HepG2 (cell line): ENCODE data around the gene TPSD1. TPM values are rescaled to one million over a fixed set of nuclear protein-coding genes. Genes with fewer than 3 reads are reported as not detected.

Experiments used
- ATAC-seq: fragments of 200-7000 bp; cut with Tn5 transposase; 3 replicates; pipeline ENCODE4 v1.9.1; 2020; ENCODE audit warnings: mild to moderate bottlenecking, moderate library complexity
- BruUV-seq: library from RNA; stranded (reverse); fragments of 400-500 nt; replicated peaks from 2 replicates; lab custom pipeline; 2021; lab: Mats Ljungman, UMichigan
- CTCF ChIA-PET: fragments of 300-600 bp; formaldehyde crosslinking; extraction: SDS; loops from one replicate; lab custom pipeline; 2021; ENCODE audit warnings: low total read pairs, inconsistent platforms, low intra/inter-chr PET ratio; lab: Yijun Ruan, JAX
- POLR2A ChIA-PET: fragments of 350-600 bp; sonication (Branson Sonifier 250); formaldehyde crosslinking; loops from one replicate; lab custom pipeline; 2020; ENCODE audit warnings: antibody characterized with exemption, inconsistent platforms; lab: Yijun Ruan, JAX
- DNase-seq: peaks from one replicate; pipeline ENCODE4 v3.0.0-alpha.2; 2015; ENCODE audit warnings: low spot score
- FAIRE-seq: peaks from 3 replicates; lab custom pipeline; 2011; peaks lifted over from hg19 to GRCh38; lab: Jason Lieb, UNC
- H2AFZ ChIP-seq: one replicate; pipeline ENCODE4 v1.6.1; 2011; ENCODE audit warnings: low read length, inconsistent platforms
- H3K27ac ChIP-seq: fragments of 300-600 bp; 3 replicates; pipeline ENCODE4 v1.8.0; 2011; ENCODE audit warnings: mixed run types, mild to moderate bottlenecking, mixed read lengths, low read length, inconsistent platforms; ENCODE audit not compliant: insufficient read depth; ENCODE audit errors: extremely low read length
- H3K27me3 ChIP-seq, 2 experiments: fragments of 200-600 bp in 1 of 2; 2 replicates in 1 of 2; 3 replicates in 1 of 2; pipeline versions ENCODE4 v1.6.0 to v1.8.0; 2011; ENCODE audit warnings: low read length in 2 of 2, mild to moderate bottlenecking in 2 of 2, moderate library complexity in 2 of 2, inconsistent platforms in 1 of 2; ENCODE audit not compliant: insufficient read depth in 2 of 2, control insufficient read depth in 1 of 2
- H3K36me3 ChIP-seq, 2 experiments: fragments of 200-600 bp in 1 of 2; replicated peaks in 1 of 2; 2 replicates in 1 of 2; 3 replicates in 1 of 2; pipeline versions ENCODE4 v1.5.1 to v1.8.0; 2011; ENCODE audit warnings: low read length in 2 of 2, inconsistent platforms in 1 of 2; ENCODE audit not compliant: insufficient read depth in 2 of 2, control insufficient read depth in 1 of 2
- H3K4me1 ChIP-seq: 2 replicates; pipeline ENCODE4 v1.5.1; 2012; ENCODE audit warnings: low read length, inconsistent platforms; ENCODE audit not compliant: insufficient read depth
- H3K4me2 ChIP-seq: 2 replicates; pipeline ENCODE4 v1.6.0; 2011; ENCODE audit warnings: low read depth, low read length, inconsistent platforms
- H3K4me3 ChIP-seq, 3 experiments: fragments of 200-600 bp in 1 of 3; sonication (generic), shearing (Covaris generic) in 1 of 3; replicated peaks in 1 of 3; 2 replicates each; pipeline ENCODE4 v1.5.1; 2011 to 2016; ENCODE audit warnings: low read length in 3 of 3, inconsistent platforms in 2 of 3, low read depth in 2 of 3, mild to moderate bottlenecking in 2 of 3, control low read depth in 1 of 3, mixed read lengths in 1 of 3; ENCODE audit not compliant: insufficient read depth in 1 of 3
- H3K79me2 ChIP-seq: one replicate; pipeline ENCODE4 v1.6.1; 2011; ENCODE audit warnings: low read length, inconsistent platforms; ENCODE audit not compliant: insufficient read depth
- H3K9ac ChIP-seq: 2 replicates; pipeline ENCODE4 v1.6.0; 2011; ENCODE audit warnings: mild to moderate bottlenecking, low read depth, low read length, inconsistent platforms; ENCODE audit not compliant: insufficient read depth
- H3K9me3 ChIP-seq: 2 replicates; pipeline ENCODE4 v1.5.1; 2012; ENCODE audit warnings: mild to moderate bottlenecking, low read length
- H4K20me1 ChIP-seq: 2 replicates; pipeline ENCODE4 v1.6.0; 2011; ENCODE audit warnings: inconsistent platforms, mild to moderate bottlenecking, low read length, moderate library complexity; ENCODE audit not compliant: insufficient read depth
- AKAP8 ChIP-seq: sonication (generic); formaldehyde crosslinking; IDR thresholded peaks from 2 replicates; pipeline ENCODE4 v1.5.1; 2020; ENCODE audit warnings: mild to moderate bottlenecking, missing genetic modification reagents
- EZH2 ChIP-seq: conservative IDR thresholded peaks from 2 replicates; pipeline ENCODE4 v1.6.1; 2012; ENCODE audit warnings: mild to moderate bottlenecking, low read depth, low read length, moderate library complexity
- IKZF1 ChIP-seq: fragments of 450-650 bp; IDR thresholded peaks from 2 replicates; pipeline ENCODE4 v1.7.1; 2016
- KLF12 ChIP-seq: sonication (generic); formaldehyde crosslinking; IDR thresholded peaks from 2 replicates; pipeline ENCODE4 v1.4.0; 2020; ENCODE audit warnings: missing genetic modification reagents, borderline replicate concordance
- SMAD1 ChIP-seq: sonication (generic); formaldehyde crosslinking; IDR thresholded peaks from 2 replicates; pipeline ENCODE4 v1.4.0; 2020; ENCODE audit warnings: missing genetic modification reagents, low read depth, mild to moderate bottlenecking, borderline replicate concordance
- ZBTB3 ChIP-seq: sonication (generic); formaldehyde crosslinking; IDR thresholded peaks from 2 replicates; pipeline ENCODE4 v1.4.0; 2020; ENCODE audit warnings: low read depth, mild to moderate bottlenecking, moderate library complexity, missing genetic modification reagents, borderline replicate concordance
- WGBS: methylation state at CpG from one replicate; pipeline ENCODE4 v1.1.6; 2017; ENCODE audit warnings: low lambda C conversion rate; 5-methylcytosine and 5-hydroxymethylcytosine counted together
- in situ Hi-C: cut with HindIII; loops from 2 replicates; pipeline ENCODE4 v1.10.0; 2017; ENCODE audit warnings: low pct_unique_long_range_greater_than_20kb; ENCODE audit not compliant: extremely low pct_ligation_motif_present
- intact Hi-C: fragments of 100-400 bp; cut with micrococcal nuclease; formaldehyde crosslinking; loops from one replicate; pipeline ENCODE4 v1.10.0; 2022; ENCODE audit not compliant: unreplicated experiment
- polyA plus RNA-seq, 8 experiments: library from polyadenylated mRNA; depleted of rRNA in 3 of 8; stranded (reverse) in 7 of 8; unstranded in 1 of 8; fragments of >200 nt; fragmentation: Illumina TruSeq in 4 of 8; extraction: Trizol in 4 of 8; gene quantifications; 2 replicates each; pipeline versions ENCODE4 v1.2.1 to v1.2.3, GENCODE V29; 2011 to 2016; ENCODE audit warnings: low read depth in 4 of 8, missing spikeins in 1 of 8, mixed read lengths in 1 of 8; ENCODE audit not compliant: insufficient read depth in 1 of 8
- total RNA-seq, 5 experiments: library from RNA; depleted of rRNA; stranded (reverse); fragments of >200 nt; fragmentation: Illumina TruSeq; extraction: Trizol; gene quantifications; 2 replicates each; pipeline ENCODE4 v1.2.3, GENCODE V29; 2016; ENCODE audit warnings: low read depth in 1 of 5
- TF ChIP-seq, protein P1 (sequence below), 2 experiments: fragments of 450-650 bp in 1 of 2; sonication (generic) in 1 of 2; formaldehyde crosslinking in 1 of 2; IDR thresholded peaks; 2 replicates each; pipeline versions ENCODE4 v1.6.1 to v1.8.0; 2016 to 2022; ENCODE audit warnings: antibody characterized with exemption in 1 of 2, mild to moderate bottlenecking in 1 of 2, missing genetic modification reagents in 1 of 2

TPSD1 gene
- total and polyA plus RNA-seq, 2 of the 13 experiments (the other 11 are each of a cell fraction or from before 2014, with no cell fraction given): not detected

DNA sequence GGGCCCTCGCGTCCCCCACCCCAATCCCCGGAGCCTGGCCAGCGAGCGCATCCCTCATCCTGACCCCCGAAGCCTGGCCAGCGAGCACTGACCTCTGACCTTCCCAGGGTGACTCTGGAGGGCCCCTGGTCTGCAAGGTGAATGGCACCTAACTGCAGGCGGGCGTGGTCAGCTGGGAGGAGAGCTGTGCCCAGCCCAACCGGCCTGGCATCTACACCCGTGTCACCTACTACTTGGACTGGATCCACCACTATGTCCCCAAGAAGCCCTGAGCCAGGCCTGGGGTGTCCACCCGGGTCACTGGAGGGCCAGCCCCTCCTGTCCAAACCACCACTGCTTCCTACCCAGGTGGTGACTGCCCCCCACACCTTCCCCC is 2.3 kb downstream of the TPSD1 start:
- ATAC-seq (no peak), FAIRE-seq (no peak)
- intact Hi-C loops: no loop called here
- TF ChIP-seq KLF12 (CRISPR knock-in tag): no peak
- no peak for TF ChIP-seq SMAD1 (CRISPR knock-in tag)
- TF ChIP-seq ZBTB3 (CRISPR knock-in tag): no peak
- no peak for TF ChIP-seq IKZF1
- TF ChIP-seq AKAP8 (CRISPR knock-in tag): no peak
- TF ChIP-seq, all 625 proteins: peak for 0
- no TSS peak for BruUV-seq
- Histone ChIP-seq H3K9me3 (no peaks in the 10 kb centered on the region), H2AFZ (no peak overlapping the region), H3K79me2 (no peaks in the 10 kb centered on the region), H3K4me1 (no peaks in the 10 kb centered on the region), H3K9ac (no peak overlapping the region), H3K27me3 (peaks cover 21 to 62% of the 10 kb centered on the region in 2 experiments; a peak in 4 of 5 replicates), H3K27ac (no peak overlapping the region), H3K4me3 (no peak overlapping the region), H3K4me2 (no peak overlapping the region), H4K20me1 (no peaks in the 10 kb centered on the region), H3K36me3 (no peaks in the 10 kb centered on the region)
- ChIA-PET CTCF (no interaction called here), POLR2A (no interaction called here)
- 22% methylated on average over 3 of the region's 12 CpGs for WGBS
- no peak for DNase-seq
- in situ Hi-C loops: no loop called here

DNA sequence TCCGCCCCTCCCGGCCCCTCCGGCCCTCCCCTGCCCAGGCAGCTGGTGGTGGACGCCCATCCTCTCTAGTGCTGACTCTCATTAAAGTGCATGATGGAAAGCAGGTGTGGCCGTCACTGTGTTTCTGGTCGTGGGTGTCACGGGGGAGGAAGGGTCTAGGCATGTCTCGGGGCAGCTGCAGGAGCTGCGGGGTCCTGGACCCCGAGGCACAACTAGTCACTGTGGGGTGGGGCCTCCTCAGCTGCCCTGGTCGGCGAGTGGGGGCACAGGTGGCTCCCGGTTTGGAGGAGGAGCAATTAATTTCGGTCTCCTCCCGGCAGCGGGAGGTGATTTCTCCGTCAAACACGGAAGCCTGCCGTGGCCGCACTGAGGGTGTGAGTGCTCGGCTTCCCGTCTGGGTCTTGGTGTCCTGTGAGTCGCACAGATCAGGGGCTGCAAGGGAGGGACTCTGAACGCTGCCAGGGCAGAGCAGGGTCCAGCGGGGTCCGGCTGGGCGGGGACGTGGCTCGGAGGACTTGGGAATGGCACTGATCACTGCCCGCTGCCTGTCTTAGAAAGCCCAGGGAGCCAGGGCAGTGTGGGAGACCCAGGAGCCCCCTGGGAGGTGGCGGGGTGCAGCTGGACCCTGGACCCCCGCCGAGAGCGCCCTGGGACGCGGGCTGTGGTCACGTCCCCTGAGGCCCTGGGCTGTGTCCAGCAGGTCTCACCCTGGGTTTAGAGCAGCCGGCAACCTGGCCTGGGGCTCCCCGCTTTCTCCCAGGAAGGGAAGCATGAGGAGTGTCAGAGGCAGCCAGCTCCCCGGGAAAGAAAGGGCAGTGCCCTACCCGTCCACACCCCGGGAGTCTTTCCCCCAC is 3.3 kb downstream of the TPSD1 start:
- no peaks in the 10 kb centered on the region for H3K4me1 ChIP-seq
- BruUV-seq: no TSS peak
- H3K4me2 ChIP-seq: no peak overlapping the region; the same call in 1 of the 2 replicates
- 8% methylated on average over 8 of the region's 42 CpGs for WGBS
- H2AFZ ChIP-seq: no peak overlapping the region
- H4K20me1 ChIP-seq: no peaks in the 10 kb centered on the region
- TF ChIP-seq, protein P1, sequence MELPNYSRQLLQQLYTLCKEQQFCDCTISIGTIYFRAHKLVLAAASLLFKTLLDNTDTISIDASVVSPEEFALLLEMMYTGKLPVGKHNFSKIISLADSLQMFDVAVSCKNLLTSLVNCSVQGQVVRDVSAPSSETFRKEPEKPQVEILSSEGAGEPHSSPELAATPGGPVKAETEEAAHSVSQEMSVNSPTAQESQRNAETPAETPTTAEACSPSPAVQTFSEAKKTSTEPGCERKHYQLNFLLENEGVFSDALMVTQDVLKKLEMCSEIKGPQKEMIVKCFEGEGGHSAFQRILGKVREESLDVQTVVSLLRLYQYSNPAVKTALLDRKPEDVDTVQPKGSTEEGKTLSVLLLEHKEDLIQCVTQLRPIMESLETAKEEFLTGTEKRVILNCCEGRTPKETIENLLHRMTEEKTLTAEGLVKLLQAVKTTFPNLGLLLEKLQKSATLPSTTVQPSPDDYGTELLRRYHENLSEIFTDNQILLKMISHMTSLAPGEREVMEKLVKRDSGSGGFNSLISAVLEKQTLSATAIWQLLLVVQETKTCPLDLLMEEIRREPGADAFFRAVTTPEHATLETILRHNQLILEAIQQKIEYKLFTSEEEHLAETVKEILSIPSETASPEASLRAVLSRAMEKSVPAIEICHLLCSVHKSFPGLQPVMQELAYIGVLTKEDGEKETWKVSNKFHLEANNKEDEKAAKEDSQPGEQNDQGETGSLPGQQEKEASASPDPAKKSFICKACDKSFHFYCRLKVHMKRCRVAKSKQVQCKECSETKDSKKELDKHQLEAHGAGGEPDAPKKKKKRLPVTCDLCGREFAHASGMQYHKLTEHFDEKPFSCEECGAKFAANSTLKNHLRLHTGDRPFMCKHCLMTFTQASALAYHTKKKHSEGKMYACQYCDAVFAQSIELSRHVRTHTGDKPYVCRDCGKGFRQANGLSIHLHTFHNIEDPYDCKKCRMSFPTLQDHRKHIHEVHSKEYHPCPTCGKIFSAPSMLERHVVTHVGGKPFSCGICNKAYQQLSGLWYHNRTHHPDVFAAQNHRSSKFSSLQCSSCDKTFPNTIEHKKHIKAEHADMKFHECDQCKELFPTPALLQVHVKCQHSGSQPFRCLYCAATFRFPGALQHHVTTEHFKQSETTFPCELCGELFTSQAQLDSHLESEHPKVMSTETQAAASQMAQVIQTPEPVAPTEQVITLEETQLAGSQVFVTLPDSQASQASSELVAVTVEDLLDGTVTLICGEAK (IDR thresholded peaks at IDR 0.05): no peak
- TF ChIP-seq, protein P1 (CRISPR knock-in tag; IDR thresholded peaks at IDR 0.05): no peak
- TF ChIP-seq EZH2: peak; percentile 82; the same call in 1 of the 2 replicates
- FAIRE-seq (no peak), DNase-seq (no peak), ATAC-seq (no peak; the same call in 2 of the 3 replicates)
- H3K36me3 ChIP-seq: no peaks in the 10 kb centered on the region
- peaks cover 21 to 68% of the 10 kb centered on the region in 2 experiments; a peak in 4 of 5 replicates for H3K27me3 ChIP-seq
- no peak overlapping the region for H3K27ac ChIP-seq
- H3K79me2 ChIP-seq: no peaks in the 10 kb centered on the region
- H3K9me3 ChIP-seq: no peaks in the 10 kb centered on the region
- H3K4me3 ChIP-seq: peak overlapping the region in 1 of 3 experiments; percentile 37; a peak in 1 of 6 replicates
- intact Hi-C loops (no loop called here), in situ Hi-C loops (no loop called here)
- no peak overlapping the region for H3K9ac ChIP-seq
- ChIA-PET POLR2A (no interaction called here), CTCF (no interaction called here)
